Fibroblast of peridontal ligament (primary cell): ENCODE results near the gene ELL3.
"Not testable (repeated sequence)": the region's sequence is repeated elsewhere in the genome, so short reads cannot be mapped to it uniquely, and the experiment has no call there.

Source experiments
- DNase-seq: peaks from one replicate; pipeline ENCODE4 v3.0.0-alpha.2; 2010; ENCODE audit errors: extremely low read depth

The ELL3 gene, protein sequence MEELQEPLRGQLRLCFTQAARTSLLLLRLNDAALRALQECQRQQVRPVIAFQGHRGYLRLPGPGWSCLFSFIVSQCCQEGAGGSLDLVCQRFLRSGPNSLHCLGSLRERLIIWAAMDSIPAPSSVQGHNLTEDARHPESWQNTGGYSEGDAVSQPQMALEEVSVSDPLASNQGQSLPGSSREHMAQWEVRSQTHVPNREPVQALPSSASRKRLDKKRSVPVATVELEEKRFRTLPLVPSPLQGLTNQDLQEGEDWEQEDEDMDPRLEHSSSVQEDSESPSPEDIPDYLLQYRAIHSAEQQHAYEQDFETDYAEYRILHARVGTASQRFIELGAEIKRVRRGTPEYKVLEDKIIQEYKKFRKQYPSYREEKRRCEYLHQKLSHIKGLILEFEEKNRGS

DNA sequence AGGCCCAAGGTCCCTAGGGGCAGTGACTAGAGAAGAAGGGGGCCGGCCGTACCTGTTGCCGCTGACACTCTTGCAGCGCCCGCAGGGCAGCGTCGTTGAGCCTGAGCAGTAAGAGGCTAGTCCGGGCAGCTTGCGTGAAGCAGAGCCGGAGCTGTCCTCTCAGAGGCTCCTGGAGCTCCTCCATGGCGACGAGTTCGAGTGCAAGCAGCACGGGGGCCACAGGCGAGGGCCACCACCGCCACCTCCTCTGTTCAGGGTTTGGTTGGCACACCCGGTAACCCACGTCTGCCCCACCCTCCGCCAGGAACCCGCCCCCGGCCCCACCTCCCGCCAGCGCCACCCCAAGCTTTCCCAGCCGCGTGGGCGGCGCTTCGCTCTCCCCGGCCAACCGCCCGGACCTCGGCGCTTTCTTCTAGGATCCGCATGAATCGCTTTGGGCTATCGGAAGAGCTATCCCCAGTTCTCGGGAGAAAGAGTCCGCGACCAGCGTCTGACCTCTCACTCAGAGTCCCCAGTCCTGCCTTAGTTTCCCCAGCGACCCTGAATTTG, at the start of gene ELL3:
Gene ELL3 (minus strand): TSS at position 249 of the 549 bp plus-strand sequence. CDS start 65 bp downstream, at position 184.
- DNase-seq, result no peak

DNA sequence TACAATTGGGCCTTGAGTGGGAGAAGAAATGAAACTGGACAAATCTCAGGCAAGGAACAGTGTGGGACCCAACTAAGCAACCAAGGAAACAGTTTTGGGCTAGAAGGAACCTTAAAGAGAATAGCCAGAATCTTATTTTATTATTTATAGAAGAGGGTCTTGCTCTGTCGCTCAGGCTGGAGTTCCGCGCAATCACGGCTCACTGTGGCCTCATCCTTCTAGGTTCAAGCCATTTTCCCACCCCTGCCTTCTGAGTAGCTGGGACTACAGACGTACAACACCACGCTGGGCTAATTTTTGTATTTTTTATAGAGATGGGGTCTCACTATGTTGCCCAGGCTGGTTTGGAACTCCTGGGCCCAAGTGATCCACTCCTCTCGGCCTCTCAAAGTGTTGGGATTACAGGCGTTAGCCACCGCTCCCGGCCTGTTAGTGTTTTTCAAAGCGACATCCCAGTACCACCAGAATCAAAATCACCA, 49.3 kb upstream of the ELL3 start:
- no peak for DNase-seq

DNA sequence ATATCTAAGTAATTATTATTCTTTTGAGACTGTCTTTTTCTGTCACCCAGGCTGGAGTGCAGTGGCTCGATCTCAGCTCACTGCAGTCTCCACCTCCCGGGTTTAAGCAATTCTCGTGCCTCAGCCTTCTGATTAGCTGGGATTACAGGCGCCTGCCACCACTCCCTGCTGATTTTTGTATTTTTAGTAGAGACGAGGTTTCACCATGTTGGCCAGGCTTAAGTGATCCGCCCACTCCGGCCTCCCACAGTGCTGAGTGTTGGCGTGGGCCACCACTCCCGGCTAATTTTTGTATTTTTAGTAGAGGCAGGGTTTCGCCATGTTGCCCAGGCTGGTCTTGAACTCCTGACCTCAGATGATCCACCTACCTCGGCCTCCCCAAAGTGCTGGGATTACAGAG, 48.5 kb upstream of the ELL3 start:
- not testable (repeated sequence) for DNase-seq

DNA sequence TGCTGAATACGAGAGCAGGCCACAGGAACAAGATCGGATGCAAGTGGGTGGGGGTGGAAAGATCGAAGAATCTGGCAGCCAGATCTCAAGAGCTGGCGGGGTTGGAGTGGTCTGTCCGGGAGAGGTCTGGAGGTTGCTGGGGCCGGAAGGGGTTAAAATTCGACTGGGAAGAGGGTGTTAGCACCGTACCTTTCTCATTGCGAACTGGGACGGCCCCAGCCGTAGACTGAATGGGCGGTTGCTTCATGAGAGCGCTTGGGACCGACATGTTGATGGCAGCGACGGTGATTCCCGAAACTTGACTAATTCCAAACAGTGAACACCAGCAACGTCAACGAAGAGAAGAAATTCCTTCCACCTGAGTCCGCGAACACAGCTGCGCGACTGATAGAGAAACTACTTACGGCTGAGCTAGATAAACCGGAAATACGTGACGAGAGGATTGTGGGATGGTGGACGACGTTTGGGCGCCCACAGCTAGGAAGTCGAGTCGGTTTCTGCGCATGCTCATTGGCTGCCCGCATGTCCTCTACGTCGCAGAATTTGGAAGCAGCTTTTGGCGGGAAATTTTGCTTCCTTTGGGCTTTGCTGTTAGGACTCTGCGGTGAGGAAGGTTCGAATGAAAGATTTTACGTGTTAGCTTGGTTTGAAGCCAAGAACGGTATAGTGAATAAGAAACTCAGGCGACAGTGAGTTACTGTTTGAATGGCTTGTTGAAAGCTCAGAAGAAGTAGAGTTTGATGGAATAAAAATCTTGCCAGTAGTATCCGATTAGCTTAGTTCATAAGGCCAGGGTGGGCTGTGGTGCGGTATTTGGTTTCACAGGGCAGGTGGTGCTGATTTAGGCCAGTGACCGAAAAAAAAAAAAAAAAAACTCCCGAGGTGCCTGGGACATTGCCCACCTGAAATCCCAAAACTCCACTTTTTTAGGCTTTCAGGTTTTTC, 47.8 kb upstream of the ELL3 start, which contains the start of gene MFAP1:
Gene MFAP1 (minus strand): TSS at position 389 of the 945 bp plus-strand sequence. CDS start 121 bp downstream, at position 268.
- DNase-seq, result peak; percentile 98

DNA sequence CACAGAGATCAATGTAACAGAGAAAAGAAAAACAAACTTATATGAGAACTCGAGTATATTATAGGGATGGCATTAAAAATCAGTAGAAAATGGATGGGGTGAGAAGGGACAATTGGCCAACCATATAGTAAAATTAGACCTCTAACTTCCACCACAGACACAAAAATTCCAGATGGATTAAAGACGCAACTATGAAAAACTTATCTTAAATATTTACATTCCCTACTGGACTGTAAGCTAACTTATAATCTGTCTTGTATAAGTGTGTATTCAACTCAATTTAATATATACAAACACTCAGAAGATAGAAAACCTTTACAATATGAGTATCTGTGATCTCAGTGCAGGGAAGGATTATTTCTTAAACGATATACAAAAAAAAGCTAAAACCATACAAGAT, 44.7 kb upstream of the ELL3 start:
- no peak for DNase-seq

DNA sequence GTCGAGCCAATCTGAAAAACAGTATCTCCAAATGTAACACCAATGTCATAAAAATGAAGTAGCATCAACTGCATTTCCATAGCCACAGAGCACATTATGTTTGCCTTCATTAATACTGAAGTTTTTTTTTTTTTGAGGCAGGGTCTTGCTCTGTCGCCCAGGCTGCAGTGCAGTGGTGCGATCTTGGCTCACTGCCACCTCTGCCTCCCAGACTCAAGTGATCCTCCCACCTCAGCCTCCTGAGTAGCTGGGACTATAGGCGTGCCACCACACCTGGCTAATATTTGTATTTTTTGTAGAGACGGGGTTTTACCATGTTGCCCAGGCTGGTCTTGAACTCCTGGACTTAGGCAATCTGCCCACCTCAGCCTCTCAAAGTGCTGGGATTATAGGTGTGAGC, 38.3 kb upstream of the ELL3 start:
- not testable (repeated sequence) for DNase-seq

DNA sequence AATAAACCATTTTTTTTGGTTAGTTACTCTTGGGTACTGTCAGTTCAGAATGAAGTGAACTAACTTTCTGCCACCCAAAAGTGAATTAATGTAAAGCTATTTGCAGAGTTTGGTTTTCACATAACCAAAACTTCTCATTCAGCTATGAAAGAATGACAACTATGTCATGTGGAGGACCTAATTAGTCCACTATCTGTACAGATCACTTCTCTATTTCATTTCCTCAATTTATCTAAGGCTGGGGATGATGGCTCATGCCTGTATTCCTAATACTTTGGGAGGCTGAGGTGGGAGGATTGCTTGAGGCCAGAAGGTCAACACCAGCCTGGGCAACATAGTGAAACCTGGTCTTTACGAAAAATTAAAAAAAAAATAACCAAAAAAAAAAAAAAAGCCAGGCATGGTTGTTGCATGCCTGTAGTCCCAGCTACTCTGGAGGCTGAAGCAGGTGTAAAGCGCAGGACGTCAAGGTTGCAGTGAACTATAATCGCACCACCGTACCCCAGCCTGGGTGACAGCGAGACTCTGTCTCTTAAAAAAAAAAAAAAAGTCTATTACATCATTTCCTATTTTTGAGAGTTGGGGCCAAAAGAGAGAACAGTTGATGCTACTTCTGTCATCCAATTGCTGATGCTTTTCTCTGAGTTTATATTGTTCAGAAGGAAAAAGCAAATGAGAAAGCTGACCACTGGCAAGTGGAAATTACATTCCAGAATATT, 32.4 kb upstream of the ELL3 start:
- no peak for DNase-seq

DNA sequence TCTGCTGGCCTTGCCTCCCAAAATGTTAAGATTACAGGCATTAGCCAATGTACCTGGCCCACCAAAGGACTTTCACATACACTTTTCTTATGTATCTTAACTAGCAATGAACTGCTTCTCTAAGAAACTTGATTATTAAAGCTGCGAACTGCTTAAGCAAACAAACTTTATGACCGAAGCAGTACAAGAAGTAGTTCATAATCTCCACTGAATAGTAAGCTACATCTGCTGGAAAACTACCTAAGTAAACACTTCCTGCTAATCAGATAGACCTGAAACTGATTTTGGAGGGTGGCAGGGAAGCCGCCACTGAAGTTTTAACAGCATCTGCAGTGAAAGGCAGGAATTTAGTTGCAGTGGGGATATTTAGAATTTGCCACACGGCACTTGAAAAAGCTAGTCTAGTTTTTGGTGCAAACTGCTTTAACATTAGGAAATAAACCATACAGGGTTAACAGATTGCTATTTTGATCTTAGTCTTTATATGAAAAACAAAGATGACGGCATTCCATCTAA, 31.7 kb upstream of the ELL3 start:
- no peak for DNase-seq

DNA sequence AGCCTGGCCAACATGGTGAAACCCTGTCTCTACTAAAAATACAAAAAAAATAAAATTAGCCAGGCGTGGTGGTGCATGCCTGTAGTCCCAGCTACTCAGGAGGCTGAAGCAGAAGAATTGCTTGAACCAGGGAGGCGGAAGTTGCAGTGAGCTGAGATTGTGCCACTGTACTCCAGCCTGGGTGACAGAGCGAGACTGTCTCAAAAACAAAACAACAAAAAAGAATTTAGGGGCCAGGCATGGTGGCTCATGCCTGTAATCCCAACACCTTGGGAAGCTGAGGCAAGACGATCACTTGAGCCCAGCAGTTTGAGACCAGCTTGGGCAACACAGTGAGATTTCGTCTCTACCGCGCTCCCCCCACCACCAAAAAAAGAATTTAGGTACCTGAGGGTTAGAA, 25.9 kb upstream of the ELL3 start:
- not testable (repeated sequence) for DNase-seq

DNA sequence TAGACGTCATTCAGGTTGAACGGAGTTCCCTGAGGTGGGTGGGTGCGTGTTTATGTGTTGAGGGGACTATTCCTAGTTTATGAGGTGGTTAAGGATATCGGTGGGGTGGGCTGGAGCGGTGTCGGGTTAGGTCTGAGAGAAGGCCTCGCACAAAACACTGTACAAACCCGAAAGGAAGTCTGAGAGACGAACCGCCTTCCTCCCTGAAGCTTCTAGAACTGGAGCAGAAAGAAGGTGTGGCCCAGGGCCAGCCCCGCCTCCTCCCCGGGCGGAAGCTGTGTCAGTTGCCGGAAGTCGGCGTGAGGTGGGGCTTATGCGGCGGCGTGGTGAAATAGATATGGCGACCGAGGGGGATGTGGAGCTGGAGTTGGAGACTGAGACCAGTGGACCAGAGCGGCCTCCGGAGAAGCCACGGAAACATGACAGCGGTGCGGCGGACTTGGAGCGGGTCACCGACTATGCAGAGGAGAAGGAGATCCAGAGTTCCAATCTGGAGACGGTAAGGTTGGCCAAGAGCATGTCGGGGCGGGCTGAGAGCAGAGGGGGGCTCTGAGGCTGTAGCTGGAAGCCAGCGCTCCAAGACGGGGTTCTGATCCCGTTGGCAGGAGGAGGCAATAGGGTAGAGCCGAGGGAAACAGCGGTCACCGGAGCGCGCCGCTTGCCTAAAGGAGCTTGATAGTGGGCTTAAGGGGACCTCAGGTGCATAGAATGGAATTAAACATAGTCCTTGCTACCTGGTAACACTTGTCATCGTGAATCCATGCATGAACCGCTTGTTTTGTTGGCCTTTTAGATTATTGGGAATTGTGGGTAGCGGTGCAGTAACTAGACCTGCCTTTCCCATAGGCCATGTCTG, 23.7 kb upstream of the ELL3 start, which contains the start of gene HYPK:
Gene HYPK (plus strand): TSS at position 314 of the 856 bp plus-strand sequence. CDS start 24 bp downstream, at position 338.
- peak; percentile 85 for DNase-seq

DNA sequence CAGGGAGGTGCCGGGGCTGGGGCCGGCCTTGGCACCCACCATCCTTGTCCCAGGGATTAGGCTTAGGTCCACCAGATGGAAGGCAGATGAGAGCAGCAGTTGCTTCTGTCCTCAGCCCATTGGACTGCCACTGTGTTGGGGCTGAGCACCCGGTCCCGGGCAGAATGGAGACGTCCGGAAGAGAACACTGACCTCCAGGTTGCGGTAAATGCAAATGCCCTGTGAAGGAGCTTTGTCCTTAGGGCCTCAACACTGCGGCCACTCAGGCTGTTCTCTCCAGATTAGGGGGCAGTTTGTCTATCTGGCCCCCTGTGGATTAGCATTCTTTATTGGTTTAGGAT, 23.1 kb upstream of the ELL3 start, which contains the start of gene SERINC4:
Gene SERINC4 (minus strand): TSS at position 276 of the 341 bp plus-strand sequence. CDS start 234 bp downstream, at position 42.
- DNase-seq, result no peak

DNA sequence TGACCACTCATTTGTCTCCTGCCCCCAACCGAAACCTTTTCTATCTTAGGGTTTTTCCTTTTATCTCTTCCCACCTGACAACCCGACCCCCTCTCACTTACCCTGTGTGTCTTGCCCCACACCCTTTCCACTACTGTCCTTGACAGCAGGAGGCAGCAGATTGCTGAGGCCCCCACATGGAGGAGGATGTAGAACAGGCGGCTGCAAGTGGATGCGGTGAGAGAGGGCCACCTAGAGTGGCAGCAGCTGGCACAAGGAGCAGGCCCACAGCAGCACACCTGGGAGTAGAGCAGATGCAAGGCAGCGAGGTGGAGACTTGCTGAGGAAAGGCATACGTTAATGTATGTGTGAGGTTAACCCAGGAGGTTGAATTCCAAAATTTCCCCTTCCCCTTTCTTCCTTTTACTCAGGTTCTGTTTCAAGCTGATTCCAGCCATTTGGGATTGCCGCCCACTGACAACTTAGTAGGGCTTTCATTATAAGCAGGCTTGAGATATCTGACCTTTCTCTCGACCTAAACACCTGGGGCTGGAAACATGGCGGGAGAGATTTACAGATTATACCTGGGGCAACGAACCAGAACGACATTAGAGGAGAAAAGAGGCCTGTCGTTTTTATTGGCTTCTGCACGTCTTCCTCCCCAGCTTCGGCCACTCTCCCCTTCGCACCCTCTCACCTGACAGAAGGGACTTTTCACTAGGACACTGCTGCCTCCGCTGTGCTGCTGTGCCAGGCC, 22.6 kb upstream of the ELL3 start:
- no peak for DNase-seq

DNA sequence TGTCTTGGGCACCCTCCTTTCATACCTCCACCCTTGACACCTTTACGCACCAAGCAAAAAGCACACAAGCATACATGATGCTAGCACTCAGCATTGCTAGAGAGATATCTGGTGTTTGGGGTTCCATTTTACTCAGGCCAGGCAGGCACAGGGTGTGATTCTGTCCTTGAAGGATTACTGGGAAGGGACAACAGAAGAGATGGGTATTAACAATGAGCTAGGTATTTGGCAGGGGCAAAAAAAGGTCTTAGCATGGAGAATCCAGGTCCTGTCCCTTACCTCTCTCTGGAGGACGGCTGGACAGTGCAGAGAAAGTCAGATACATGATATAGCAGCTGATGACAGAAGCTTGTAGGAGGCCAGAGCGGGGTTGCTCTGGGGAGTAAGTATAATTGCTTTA, 19.8 kb upstream of the ELL3 start:
- DNase-seq, result no peak

DNA sequence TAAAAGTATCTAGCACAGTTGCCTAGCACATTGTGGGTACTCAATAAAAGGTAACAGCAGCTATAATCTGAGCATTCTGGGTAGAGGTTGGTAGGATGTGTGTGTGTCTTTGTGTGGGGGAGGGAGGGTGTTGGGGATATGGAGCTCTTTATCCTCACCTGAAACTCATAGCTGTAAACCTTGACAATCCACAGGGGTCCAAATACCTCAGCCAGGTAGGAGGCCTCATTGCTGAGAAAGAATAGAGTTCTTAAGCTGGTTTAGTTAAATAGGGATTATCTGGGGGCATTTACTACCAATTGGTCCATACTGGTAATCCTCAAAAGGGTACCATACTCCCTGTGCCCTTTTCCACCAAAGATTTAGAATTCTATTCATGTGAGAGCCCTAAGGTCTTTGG, 19.2 kb upstream of the ELL3 start:
- no peak for DNase-seq

DNA sequence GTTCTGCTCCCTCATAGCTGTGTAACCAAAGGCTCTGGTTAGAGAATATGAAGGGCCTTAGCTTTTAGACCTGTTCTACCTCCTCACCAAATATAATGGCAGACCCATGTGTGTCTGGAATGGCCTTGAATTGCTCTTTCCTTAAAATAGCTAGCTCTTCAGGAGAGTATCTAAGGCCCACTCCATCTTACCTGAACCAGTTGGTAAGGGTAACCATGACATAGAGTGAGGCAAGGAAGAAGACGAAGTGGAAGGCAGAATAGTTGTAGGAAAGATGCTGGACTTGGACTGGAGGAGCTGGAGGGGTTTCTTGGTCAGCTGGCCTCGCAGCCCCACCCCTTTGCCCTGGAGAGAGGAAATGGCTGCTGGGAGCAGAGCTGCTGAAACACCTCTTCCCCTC, 18.4 kb upstream of the ELL3 start:
- DNase-seq, result no peak

DNA sequence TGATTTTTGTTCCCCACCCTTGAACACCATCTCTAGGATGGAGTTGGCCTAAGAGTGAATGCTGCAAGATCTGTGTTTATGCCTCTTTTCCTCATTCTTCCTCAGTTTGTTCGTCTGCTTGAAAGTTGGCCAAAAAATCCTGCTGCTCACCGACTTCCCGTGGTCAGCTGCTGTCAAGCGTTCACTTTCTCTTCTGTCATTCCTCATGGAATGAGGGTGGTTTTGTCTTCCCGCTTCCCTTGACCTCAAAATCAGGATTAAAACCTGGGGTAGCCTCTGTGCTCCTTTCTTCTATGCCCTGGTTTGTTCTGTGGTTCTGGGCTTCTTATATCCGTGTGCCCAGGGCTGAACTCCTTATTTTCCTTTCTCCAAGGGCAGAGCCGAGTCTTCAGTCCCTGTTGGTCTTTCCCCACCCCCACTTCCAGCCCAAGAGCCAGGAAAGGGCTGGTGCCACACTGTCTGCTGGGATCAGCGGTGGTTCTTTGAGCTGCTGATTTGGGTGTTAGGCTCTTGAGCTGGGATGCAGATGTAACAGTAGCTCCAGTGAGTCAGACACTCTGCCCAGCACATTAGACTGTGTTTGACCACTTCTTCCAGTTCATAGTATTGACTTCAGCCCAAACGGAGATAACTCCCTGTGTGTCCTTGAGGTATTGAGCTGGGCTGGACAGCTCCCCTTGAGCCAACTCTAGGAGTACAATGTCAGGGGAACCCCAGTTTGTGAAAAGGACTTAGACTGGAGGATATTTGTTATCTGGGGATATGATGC, 17.7 kb upstream of the ELL3 start:
- peak; percentile 47 for DNase-seq

DNA sequence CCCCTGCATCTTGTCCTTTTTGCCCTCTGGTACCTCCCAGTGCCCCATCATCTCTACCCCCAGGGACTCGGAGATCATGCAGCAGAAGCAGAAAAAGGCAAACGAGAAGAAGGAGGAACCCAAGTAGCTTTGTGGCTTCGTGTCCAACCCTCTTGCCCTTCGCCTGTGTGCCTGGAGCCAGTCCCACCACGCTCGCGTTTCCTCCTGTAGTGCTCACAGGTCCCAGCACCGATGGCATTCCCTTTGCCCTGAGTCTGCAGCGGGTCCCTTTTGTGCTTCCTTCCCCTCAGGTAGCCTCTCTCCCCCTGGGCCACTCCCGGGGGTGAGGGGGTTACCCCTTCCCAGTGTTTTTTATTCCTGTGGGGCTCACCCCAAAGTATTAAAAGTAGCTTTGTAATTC, 16.9 kb upstream of the ELL3 start:
- no peak for DNase-seq

DNA sequence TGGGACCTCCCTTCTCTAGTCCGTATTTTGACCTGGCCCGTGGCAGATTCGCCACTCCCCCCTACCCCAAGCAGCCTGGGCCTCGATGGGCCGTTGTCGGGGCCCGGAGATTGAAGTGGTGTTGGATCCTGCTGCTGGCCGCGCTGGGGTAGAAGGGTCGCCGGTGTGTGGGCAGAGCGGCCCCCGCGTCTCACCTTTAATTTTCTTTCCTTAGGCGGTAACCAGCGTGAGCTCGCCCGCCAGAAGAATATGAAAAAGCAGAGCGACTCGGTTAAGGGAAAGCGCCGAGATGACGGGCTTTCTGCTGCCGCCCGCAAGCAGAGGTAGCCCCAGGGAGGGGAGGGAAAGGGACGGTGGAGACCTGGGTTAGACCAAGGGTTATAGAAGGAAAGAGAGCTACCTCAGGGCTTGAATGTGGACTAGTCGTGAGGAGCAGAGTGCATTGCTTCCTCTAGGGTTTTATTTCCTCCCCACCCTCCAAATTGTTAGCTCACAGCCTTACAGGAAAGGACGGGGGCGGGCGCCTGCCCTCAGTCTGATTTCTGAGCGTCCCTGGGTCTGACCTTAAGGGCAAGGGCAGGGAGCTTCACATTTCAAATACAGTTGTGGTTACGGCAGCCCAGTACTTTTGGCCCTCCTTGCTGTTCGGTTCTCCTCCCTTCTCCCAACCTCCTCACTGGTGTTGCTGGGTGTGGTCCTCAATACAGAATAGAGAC, 16.2 kb upstream of the ELL3 start:
- DNase-seq, result peak; percentile 49
